ENCODE data around the gene WNT5A.

The WNT5A gene

GRCh38 chr3:55490276-55490913 is 3.3 kb upstream of the WNT5A start:
- ChIA-PET POLR2A (no interaction called here), CTCF (interaction anchor here (0.6 to 1.2 kb wide), 6 partner anchors 13 to 660 kb away, joined by 3 to 4 read pairs (median 3); no protein-coding TSS in a partner anchor)
- H3K4me3 ChIP-seq (ENCODE audit: low read depth, low read length) = no peak overlapping the region
- H3K36me3 ChIP-seq (ENCODE audit: control insufficient read depth in 2 of 2, insufficient read depth in 1 of 2, low read length in 2 of 2) = no peaks in the 10 kb centered on the region
- H3K4me1 ChIP-seq (ENCODE audit: control insufficient read depth, insufficient read depth, low read length) = peaks cover 21% of the 10 kb centered on the region
- H3K27ac ChIP-seq (ENCODE audit: extremely low read depth, low read depth, low read length) = peak overlapping the region; percentile 60
- H3K9me3 ChIP-seq (ENCODE audit: control insufficient read depth, insufficient read depth, low read depth, low read length) = no peaks in the 10 kb centered on the region
- no peak for TF ChIP-seq ZNF112 (tag by site-specific recombination; IDR thresholded peaks at IDR 0.05)
- peak; percentile 26 for TF ChIP-seq GLIS1 (tag by site-specific recombination; IDR thresholded peaks at IDR 0.05)
- peak; percentile 41; the same call in 1 of the 2 replicates for TF ChIP-seq ZNF600 (tag by site-specific recombination; IDR thresholded peaks at IDR 0.05)
- no peak for TF ChIP-seq ZNF776 (tag by site-specific recombination; IDR thresholded peaks at IDR 0.05; ENCODE audit: borderline replicate concordance)
- 0 out of 2 replicates have a peak, but pooled peaks have one; percentile 20 for TF ChIP-seq IKZF3 (tag by site-specific recombination; IDR thresholded peaks at IDR 0.05)
- TF ChIP-seq PRDM6 (tag by site-specific recombination; IDR thresholded peaks at IDR 0.05) = peak; percentile 82

- POLR2A ChIA-PET = no interaction called here
- Histone ChIP-seq H3K9me3 (ENCODE audit: control insufficient read depth, insufficient read depth, low read depth, low read length) (no peaks in the 10 kb centered on the region), H3K27ac (ENCODE audit: extremely low read depth, low read depth, low read length) (peak overlapping the region; percentile 60), H3K4me1 (ENCODE audit: control insufficient read depth, insufficient read depth, low read length) (peaks cover 21% of the 10 kb centered on the region), H3K4me3 (ENCODE audit: low read depth, low read length) (no peak overlapping the region), H3K36me3 (ENCODE audit: control insufficient read depth in 2 of 2, insufficient read depth in 1 of 2, low read length in 2 of 2) (no peaks in the 10 kb centered on the region)
- CTCF ChIA-PET = interaction anchor here (0.7 to 1.2 kb wide), 3 partner anchors 232 to 851 kb away, joined by 3 to 4 read pairs (median 3); no protein-coding TSS in a partner anchor
- no peak for TF ChIP-seq ZNF704 (tag by site-specific recombination; IDR thresholded peaks at IDR 0.05)
- no peak for TF ChIP-seq ZBTB44 (tag by site-specific recombination; IDR thresholded peaks at IDR 0.05)
- no peak for TF ChIP-seq ZBTB6 (tag by site-specific recombination; IDR thresholded peaks at IDR 0.05)
- TF ChIP-seq ZNF23 (tag by site-specific recombination; IDR thresholded peaks at IDR 0.05; ENCODE audit: borderline replicate concordance) = no peak
- peak; percentile 52 for TF ChIP-seq GLIS2 (tag by site-specific recombination; IDR thresholded peaks at IDR 0.05)
- TF ChIP-seq FEZF1 (tag by site-specific recombination; IDR thresholded peaks at IDR 0.05) = peak; percentile 55; the same call in 1 of the 2 replicates
- TF ChIP-seq TSHZ1 (tag by site-specific recombination; IDR thresholded peaks at IDR 0.05; ENCODE audit: borderline replicate concordance) = no peak
- TF ChIP-seq ZBTB20 (tag by site-specific recombination; IDR thresholded peaks at IDR 0.05) = peak; percentile 47; the same call in 1 of the 2 replicates
- no peak for TF ChIP-seq ZSCAN18 (tag by site-specific recombination; IDR thresholded peaks at IDR 0.05)
- no peak for TF ChIP-seq EGR2 (tag by site-specific recombination; IDR thresholded peaks at IDR 0.05; ENCODE audit: low read depth)
- TF ChIP-seq ZBTB26 (tag by site-specific recombination; optimal IDR thresholded peaks at IDR 0.05) = peak; percentile 25
- no peak for TF ChIP-seq ZNF571 (tag by site-specific recombination; IDR thresholded peaks at IDR 0.05)
- TF ChIP-seq SP7 (tag by site-specific recombination; IDR thresholded peaks at IDR 0.05) = no peak
- TF ChIP-seq ZNF521 (tag by site-specific recombination; IDR thresholded peaks at IDR 0.05) = no peak
- TF ChIP-seq GLIS1 (tag by site-specific recombination; IDR thresholded peaks at IDR 0.05) = peak; percentile 92
Observed at GRCh38 chr3:55489798-55490132, 2.7 kb upstream of the WNT5A start.

Data from HEK293 (cell line).